Measurements from ENCODE around the gene SOBP. TPM values are rescaled to one million over a fixed set of nuclear protein-coding genes. Genes with fewer than 3 reads are reported as not detected.

Gene SOBP
- total RNA-seq, 4 donors from 2014 or later = 0.27 to 2.7 (median 1.5) TPM

- no peak for TF ChIP-seq CTCF (IDR thresholded peaks at IDR 0.05)
- TF ChIP-seq POLR2A (IDR thresholded peaks at IDR 0.05) = no peak
- no peak overlapping the region for H3K4me3 ChIP-seq (ENCODE audit: low read depth, poor library complexity, severe bottlenecking)
- whole genome bisulfite sequencing, 2 donors = 43 to 52% methylated on average over 3 of the region's 3 CpGs
- DNase-seq (ENCODE audit: low spot score in 2 of 2) = peak in 1 of 2 donors; percentile 87
- intact Hi-C loops (cut with DNase I; ENCODE audit: low total_unique reads) = no loop called here
Measured at GRCh38 chr6:107561306-107561705, 71.4 kb downstream of the SOBP start.

- no peak for DNase-seq (ENCODE audit: low spot score in 2 of 2)
- 78 to 81% methylated on average over 13 of the region's 13 CpGs for WGBS, 2 donors
- no peak for TF ChIP-seq CTCF (IDR thresholded peaks at IDR 0.05)
- TF ChIP-seq POLR2A (IDR thresholded peaks at IDR 0.05) = no peak
- intact Hi-C loops (cut with DNase I; ENCODE audit: low total_unique reads) = no loop called here
- no peak overlapping the region for H3K4me3 ChIP-seq (ENCODE audit: low read depth, poor library complexity, severe bottlenecking)
Measured at GRCh38 chr6:107563694-107564588, 74.0 kb downstream of the SOBP start.

- intact Hi-C loops (cut with DNase I; ENCODE audit: low total_unique reads) = no loop called here
- 29 to 45% methylated on average over 4 of the region's 4 CpGs for WGBS, 2 donors
- no peak for DNase-seq (ENCODE audit: low spot score in 2 of 2)
- no peak overlapping the region for H3K4me3 ChIP-seq (ENCODE audit: low read depth, poor library complexity, severe bottlenecking)
- TF ChIP-seq POLR2A (IDR thresholded peaks at IDR 0.05) (no peak), CTCF (IDR thresholded peaks at IDR 0.05) (no peak)
Measured at GRCh38 chr6:107564589-107564951, 74.7 kb downstream of the SOBP start.

GRCh38 chr6:107565165-107565723 is 75.3 kb downstream of the SOBP start:
- TF ChIP-seq CTCF (IDR thresholded peaks at IDR 0.05) (no peak), POLR2A (IDR thresholded peaks at IDR 0.05) (no peak)
- no peak for DNase-seq (ENCODE audit: low spot score in 2 of 2)
- intact Hi-C loops (cut with DNase I; ENCODE audit: low total_unique reads) = no loop called here
- WGBS, 2 donors = 84 to 92% methylated on average over 7 of the region's 7 CpGs
- no peak overlapping the region for H3K4me3 ChIP-seq (ENCODE audit: low read depth, poor library complexity, severe bottlenecking)

- TF ChIP-seq CTCF (IDR thresholded peaks at IDR 0.05) (no peak), POLR2A (IDR thresholded peaks at IDR 0.05) (no peak)
- 45 to 53% methylated on average over 1 of the region's 1 CpG for WGBS, 2 donors
- intact Hi-C loops (cut with DNase I; ENCODE audit: low total_unique reads) = no loop called here
- no peak overlapping the region for H3K4me3 ChIP-seq (ENCODE audit: low read depth, poor library complexity, severe bottlenecking)
- DNase-seq (ENCODE audit: low spot score in 2 of 2) = no peak
Measured at GRCh38 chr6:107567643-107568042, 77.7 kb downstream of the SOBP start.
